GM18858 (cell line): Measurements from ENCODE around the gene BPIFB4.

Source experiments
- ATAC-seq: cut with Tn5 transposase; IDR thresholded peaks from one replicate; pipeline ENCODE4 v1.9.1; 2021; ENCODE audit not compliant: unreplicated experiment

The BPIFB4 gene

DNA sequence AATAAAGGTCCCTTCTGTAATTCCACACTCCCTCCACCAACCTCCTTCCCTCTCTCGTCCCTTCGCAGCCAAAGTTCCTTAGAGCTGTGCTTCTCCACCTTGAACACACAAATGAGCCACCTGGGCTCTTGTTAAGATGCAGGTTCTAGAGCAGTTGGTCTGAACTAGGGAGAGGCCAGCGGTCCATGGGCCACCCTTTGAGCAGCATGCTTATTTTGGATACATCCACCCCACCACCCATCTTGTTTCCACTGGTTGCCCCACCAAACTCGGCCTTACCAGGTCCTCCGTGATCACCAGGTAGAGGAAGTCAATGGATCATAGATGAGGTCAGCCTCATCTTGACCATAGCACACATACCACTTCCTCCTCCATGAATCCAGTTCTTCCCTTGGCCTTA, 81.2 kb downstream of the BPIFB4 start:
- no peak for ATAC-seq
